SK-N-SH (cell line): ENCODE measurements around the gene FZD2. TPM values are rescaled to one million over a fixed set of nuclear protein-coding genes. Genes with fewer than 3 reads are reported as not detected.
A peak's percentile ranks its signal among the peaks of the same experiment; 100 is the strongest.

Experiments
- CTCF ChIA-PET: fragments of 300-600, 350-600 bp; formaldehyde crosslinking; extraction: SDS; loops from one replicate; lab custom pipeline; 2021; lab: Yijun Ruan, JAX
- POLR2A ChIA-PET: fragments of 350-600 bp; sonication (Branson Sonifier 250); formaldehyde crosslinking; extraction: SDS; loops from one replicate; lab custom pipeline; 2020; ENCODE audit warnings: antibody characterized with exemption, inconsistent platforms; lab: Yijun Ruan, JAX
- DNase-seq: peaks from one replicate; pipeline ENCODE4 v3.0.0; 2012
- H2AFZ ChIP-seq: fragments of 200-600 bp; sonication (generic); 2 replicates; pipeline ENCODE4 v1.8.1; 2016; ENCODE audit warnings: antibody characterized with exemption, mild to moderate bottlenecking, low read depth
- H3F3A ChIP-seq: fragments of 200-600 bp; sonication (generic); replicated peaks from 2 replicates; pipeline ENCODE3; 2016; ENCODE audit warnings: antibody characterized with exemption, mild to moderate bottlenecking; ENCODE audit not compliant: insufficient read depth
- H3K27ac ChIP-seq, 2 experiments: fragments of 200-500 bp in 1 of 2; fragments of 200-600 bp in 1 of 2; sonication (Bioruptor generic) in 1 of 2; sonication (generic), shearing (Covaris generic) in 1 of 2; 2 replicates each; pipeline versions ENCODE4 v1.5.1 to v1.6.1; 2014 to 2016; ENCODE audit warnings: low read depth in 2 of 2, inconsistent platforms in 1 of 2, low read length in 1 of 2, mild to moderate bottlenecking in 1 of 2, mixed read lengths in 1 of 2
- H3K27me3 ChIP-seq: fragments of 200-600 bp; sonication (generic), shearing (Covaris generic); 2 replicates; pipeline ENCODE4 v1.6.1; 2016; ENCODE audit warnings: mixed run types; ENCODE audit not compliant: insufficient read depth
- H3K36me3 ChIP-seq, 2 experiments: fragments of 200-500 bp in 1 of 2; fragments of 200-600 bp in 1 of 2; sonication (Bioruptor generic) in 1 of 2; sonication (generic) in 1 of 2; replicated peaks in 1 of 2; 2 replicates each; pipeline versions ENCODE3 to v1.5.1; 2014 to 2016; ENCODE audit warnings: low read length in 1 of 2, mild to moderate bottlenecking in 1 of 2; ENCODE audit not compliant: insufficient read depth in 2 of 2, control insufficient read depth in 1 of 2
- H3K4me1 ChIP-seq, 2 experiments: fragments of 200-500 bp in 1 of 2; fragments of 200-600 bp in 1 of 2; sonication (Bioruptor generic) in 1 of 2; sonication (generic), shearing (Covaris generic) in 1 of 2; 2 replicates each; pipeline versions ENCODE4 v1.5.1 to v1.6.1; 2014 to 2016; ENCODE audit warnings: low read depth in 1 of 2, low read length in 1 of 2, mixed run types in 1 of 2; ENCODE audit not compliant: insufficient read depth in 2 of 2, control insufficient read depth in 1 of 2
- H3K4me2 ChIP-seq: fragments of 200-600 bp; sonication (generic), shearing (Covaris generic); 2 replicates; pipeline ENCODE4 v1.6.1; 2017; ENCODE audit warnings: mixed run types
- H3K4me3 ChIP-seq, 2 experiments: fragments of 200-500 bp in 1 of 2; fragments of 200-600 bp in 1 of 2; sonication (Bioruptor generic) in 1 of 2; sonication (generic), shearing (Covaris generic) in 1 of 2; 2 replicates each; pipeline versions ENCODE4 v1.5.1 to v1.8.1; 2014 to 2016; ENCODE audit warnings: low read depth in 2 of 2, inconsistent platforms in 1 of 2, low read length in 1 of 2, mild to moderate bottlenecking in 1 of 2, mixed read lengths in 1 of 2, moderate library complexity in 1 of 2
- H3K79me2 ChIP-seq: fragments of 200-600 bp; sonication (generic); 2 replicates; pipeline ENCODE4 v1.8.1; 2017; ENCODE audit warnings: mild to moderate bottlenecking; ENCODE audit not compliant: insufficient read depth
- H3K9ac ChIP-seq: fragments of 200-600 bp; sonication (generic); 2 replicates; pipeline ENCODE4 v1.6.1; 2017; ENCODE audit warnings: mixed run types
- H3K9me2 ChIP-seq: fragments of 200-600 bp; sonication (generic); 2 replicates; pipeline ENCODE4 v1.6.1; 2017; ENCODE audit warnings: mixed run types
- H3K9me3 ChIP-seq: fragments of 200-600 bp; sonication (generic); 2 replicates; pipeline ENCODE4 v1.6.1; 2017; ENCODE audit warnings: mixed run types, mild to moderate bottlenecking, moderate library complexity
- H4K20me1 ChIP-seq: fragments of 200-600 bp; sonication (generic); 2 replicates; pipeline ENCODE4 v1.6.1; 2017; ENCODE audit warnings: mild to moderate bottlenecking, mixed run types; ENCODE audit not compliant: insufficient read depth
- CHD2 ChIP-seq: fragments of 150-350 bp; IDR thresholded peaks from 2 replicates; pipeline ENCODE4 v1.6.1; 2018; ENCODE audit warnings: low read length; ENCODE audit not compliant: partially characterized antibody
- CTCF ChIP-seq: fragments of 200-600 bp; sonication (generic); IDR thresholded peaks from 2 replicates; pipeline ENCODE4 v1.6.1; 2017; ENCODE audit warnings: antibody characterized with exemption, mild to moderate bottlenecking, moderate library complexity
- FOSL2 ChIP-seq: IDR thresholded peaks from 2 replicates; pipeline ENCODE4 v1.4.0; 2012; ENCODE audit warnings: low read depth, mild to moderate bottlenecking, moderate library complexity, borderline replicate concordance
- FOXJ3 ChIP-seq: sonication (generic); formaldehyde crosslinking; IDR thresholded peaks from 2 replicates; pipeline ENCODE4 v1.5.1; 2020; ENCODE audit warnings: mild to moderate bottlenecking, missing genetic modification reagents
- MAX ChIP-seq: IDR thresholded peaks from 2 replicates; pipeline ENCODE4 v1.4.0; 2012; ENCODE audit warnings: low read depth
- NFIC ChIP-seq: IDR thresholded peaks from 2 replicates; pipeline ENCODE4 v1.4.0; 2012; ENCODE audit warnings: borderline replicate concordance
- NRF1 ChIP-seq: IDR thresholded peaks from 2 replicates; pipeline ENCODE4 v1.6.1; 2012; ENCODE audit warnings: low read depth, mild to moderate bottlenecking, low read length
- PBX3 ChIP-seq: IDR thresholded peaks from 2 replicates; pipeline ENCODE4; 2012
- RAD21 ChIP-seq: IDR thresholded peaks from 2 replicates; pipeline ENCODE4 v1.6.1; 2012; ENCODE audit warnings: mild to moderate bottlenecking, low read length
- RCOR1 ChIP-seq: fragments of 150-350 bp; IDR thresholded peaks from 2 replicates; pipeline ENCODE4 v1.6.1; 2017; ENCODE audit warnings: antibody characterized with exemption, low read length
- RFX5 ChIP-seq: IDR thresholded peaks from 2 replicates; pipeline ENCODE4 v1.6.1; 2012; ENCODE audit warnings: mild to moderate bottlenecking, improper control_type of control experiment, low read length
- SIN3A ChIP-seq: IDR thresholded peaks from 2 replicates; pipeline ENCODE4 v1.6.1; 2012; ENCODE audit warnings: low read depth, mild to moderate bottlenecking, low read length, moderate library complexity, borderline replicate concordance
- USF1 ChIP-seq: IDR thresholded peaks from 2 replicates; pipeline ENCODE4 v1.4.0; 2012; ENCODE audit warnings: low read depth, borderline replicate concordance
- WGBS: methylation state at CpG from one replicate; pipeline ENCODE4 v1.1.6; 2017; ENCODE audit warnings: low lambda C conversion rate; 5-methylcytosine and 5-hydroxymethylcytosine counted together
- polyA plus RNA-seq, 3 experiments: library from polyadenylated mRNA; depleted of rRNA; stranded (reverse); fragments of >200 nt; gene quantifications; 2 replicates each; pipeline ENCODE4 v1.2.3, GENCODE V29; 2012

Gene FZD2
- polyA plus RNA-seq, 1 of the 3 experiments (the other 2 are of a cell fraction), result 35.1 TPM

GRCh38 chr17:44548376-44549230 is 8.7 kb upstream of the FZD2 start:
- Histone ChIP-seq H2AFZ (no peak overlapping the region), H3K27me3 (no peaks in the 10 kb centered on the region), H3K79me2 (no peaks in the 10 kb centered on the region), H4K20me1 (no peaks in the 10 kb centered on the region), H3K4me3 (no peak overlapping the region), H3K27ac (no peak overlapping the region), H3K9me3 (no peaks in the 10 kb centered on the region), H3K4me2 (0 out of 2 replicates have a peak overlapping the region, but pooled peaks have one; percentile 68), H3K9me2 (no peaks in the 10 kb centered on the region), H3F3A (peaks cover 25% of the 10 kb centered on the region), H3K36me3 (no peaks in the 10 kb centered on the region), H3K9ac (no peak overlapping the region), H3K4me1 (peaks cover 0 to 44% of the 10 kb centered on the region in 2 experiments; a peak in 2 of 4 replicates)
- POLR2A ChIA-PET, result no interaction called here
- CTCF ChIA-PET, result interaction anchor here (1.0 to 1.5 kb wide), 3 partner anchors 8 to 15 kb away, joined by 3 to 5 read pairs (median 4); partner anchors contain the start of gene FZD2
- WGBS, result 98% methylated on average over 3 of the region's 3 CpGs
- TF ChIP-seq NRF1 (no peak), CHD2 (no peak), RCOR1 (no peak), NFIC (no peak), RFX5 (no peak), USF1 (no peak), PBX3 (no peak), FOXJ3 (CRISPR knock-in tag) (no peak), CTCF (no peak), MAX (no peak), RAD21 (no peak)
- DNase-seq, result no peak

- TF ChIP-seq NFIC (no peak), SIN3A (no peak), FOSL2 (no peak)
- TF ChIP-seq, all 33 proteins: peak for 0
- H2AFZ ChIP-seq, result no peak overlapping the region
- H3F3A ChIP-seq, result peaks cover 23% of the 10 kb centered on the region
- no peak overlapping the region for H3K4me2 ChIP-seq
- no peaks in the 10 kb centered on the region for H3K9me3 ChIP-seq
- H3K79me2 ChIP-seq, result no peaks in the 10 kb centered on the region
- no peak overlapping the region for H3K9ac ChIP-seq
- no peaks in the 10 kb centered on the region for H4K20me1 ChIP-seq
- ChIA-PET POLR2A (no interaction called here), CTCF (interaction anchor here (1.3 to 1.7 kb wide), 2 partner anchors 10 to 16 kb away, joined by 3 to 4 read pairs; no protein-coding TSS in a partner anchor)
- 84% methylated on average over 6 of the region's 6 CpGs for WGBS
- H3K27ac ChIP-seq, result no peak overlapping the region
- no peaks in the 10 kb centered on the region for H3K27me3 ChIP-seq
- DNase-seq, result no peak
- H3K36me3 ChIP-seq, result no peaks in the 10 kb centered on the region
- H3K9me2 ChIP-seq, result no peaks in the 10 kb centered on the region
- peaks cover 0 to 34% of the 10 kb centered on the region in 2 experiments; a peak in 2 of 4 replicates for H3K4me1 ChIP-seq
- no peak overlapping the region for H3K4me3 ChIP-seq
Observed at GRCh38 chr17:44549686-44550085, 7.6 kb upstream of the FZD2 start.
